ENCODE data around the gene MARCO.
A peak's percentile ranks its signal among the peaks of the same experiment; 100 is the strongest.

Gene MARCO

GRCh38 chr2:118942031-118942430 is at the start of gene MARCO:
Gene MARCO, plus strand, starts transcription at chr2:118942194. Its CDS starts 107 bp downstream, at chr2:118942301.
- DNase-seq, result no peak

- DNase-seq, result no peak
Observed at GRCh38 chr2:118893100-118893499, 48.9 kb upstream of the MARCO start.

- DNase-seq, result no peak
Observed at GRCh38 chr2:118902266-118903028, 39.5 kb upstream of the MARCO start.

GRCh38 chr2:118903029-118903351 is 39.0 kb upstream of the MARCO start:
- no peak for DNase-seq

GRCh38 chr2:118903551-118904479 is 38.2 kb upstream of the MARCO start:
- DNase-seq, result no peak

GRCh38 chr2:118905206-118905605 is 36.8 kb upstream of the MARCO start:
- DNase-seq, result no peak

GRCh38 chr2:118906186-118906585 is 35.8 kb upstream of the MARCO start:
- no peak for DNase-seq

- DNase-seq, result no peak
Observed at GRCh38 chr2:118907759-118908158, 34.2 kb upstream of the MARCO start.

- DNase-seq, result no peak
Observed at GRCh38 chr2:118909191-118909590, 32.8 kb upstream of the MARCO start.

- no peak for DNase-seq
Observed at GRCh38 chr2:118911166-118911856, 30.7 kb upstream of the MARCO start.

GRCh38 chr2:118911936-118912335 is 30.1 kb upstream of the MARCO start:
- DNase-seq, result no peak

GRCh38 chr2:118913131-118913802 is 28.7 kb upstream of the MARCO start:
- no peak for DNase-seq

- no peak for DNase-seq
Observed at GRCh38 chr2:118913803-118914645, 28.0 kb upstream of the MARCO start.

- peak; percentile 33 for DNase-seq
Observed at GRCh38 chr2:118914721-118915453, 27.1 kb upstream of the MARCO start.

GRCh38 chr2:118918017-118918416 is 24.0 kb upstream of the MARCO start:
- no peak for DNase-seq

GRCh38 chr2:118921646-118922045 is 20.3 kb upstream of the MARCO start:
- no peak for DNase-seq

GRCh38 chr2:118922254-118922653 is 19.7 kb upstream of the MARCO start:
- no peak for DNase-seq

- no peak for DNase-seq
Observed at GRCh38 chr2:118923371-118923770, 18.6 kb upstream of the MARCO start.

GRCh38 chr2:118925476-118925875 is 16.5 kb upstream of the MARCO start:
- no peak for DNase-seq

GRCh38 chr2:118925981-118926380 is 16.0 kb upstream of the MARCO start:
- DNase-seq, result no peak

- no peak for DNase-seq
Observed at GRCh38 chr2:118929059-118929458, 12.9 kb upstream of the MARCO start.
